ENCODE measurements around the gene CACNA1S.

CACNA1S gene

GRCh38 chr1:201038186-201038876 lies 73.9 kb downstream of the CACNA1S start:
- Mint-ChIP-seq H3K4me1 (ENCODE audit: low read depth) (no peaks in the 10 kb centered on the region), H3K36me3 (ENCODE audit: low read depth) (no peaks in the 10 kb centered on the region), H3K9me3 (no peaks in the 10 kb centered on the region), H3K27ac (no peak overlapping the region), H3K27me3 (no peaks in the 10 kb centered on the region), H3K4me3 (no peak overlapping the region)

GRCh38 chr1:201036188-201036842 lies 75.9 kb downstream of the CACNA1S start:
- Mint-ChIP-seq H3K36me3 (ENCODE audit: low read depth) (no peaks in the 10 kb centered on the region), H3K27me3 (no peaks in the 10 kb centered on the region), H3K4me1 (ENCODE audit: low read depth) (no peaks in the 10 kb centered on the region), H3K4me3 (no peak overlapping the region), H3K9me3 (no peaks in the 10 kb centered on the region), H3K27ac (no peak overlapping the region)

GRCh38 chr1:201034671-201035070 lies 77.6 kb downstream of the CACNA1S start:
- Mint-ChIP-seq H3K36me3 (ENCODE audit: low read depth) (no peaks in the 10 kb centered on the region), H3K9me3 (no peaks in the 10 kb centered on the region), H3K27me3 (no peaks in the 10 kb centered on the region), H3K27ac (no peak overlapping the region), H3K4me1 (ENCODE audit: low read depth) (no peaks in the 10 kb centered on the region), H3K4me3 (no peak overlapping the region)

- no peaks in the 10 kb centered on the region for H3K9me3 Mint-ChIP-seq
- H3K27me3 Mint-ChIP-seq: no peaks in the 10 kb centered on the region
- H3K4me3 Mint-ChIP-seq: no peak overlapping the region
- H3K36me3 Mint-ChIP-seq (ENCODE audit: low read depth): no peaks in the 10 kb centered on the region
- H3K27ac Mint-ChIP-seq: no peak overlapping the region
- peaks cover 4% of the 10 kb centered on the region for H3K4me1 Mint-ChIP-seq (ENCODE audit: low read depth)
Observed at GRCh38 chr1:201032408-201032807, 79.8 kb downstream of the CACNA1S start.

GRCh38 chr1:201028461-201028889 lies 83.8 kb downstream of the CACNA1S start:
- H3K9me3 Mint-ChIP-seq: no peaks in the 10 kb centered on the region
- H3K27me3 Mint-ChIP-seq: no peaks in the 10 kb centered on the region
- no peak overlapping the region for H3K4me3 Mint-ChIP-seq
- H3K36me3 Mint-ChIP-seq (ENCODE audit: low read depth): no peaks in the 10 kb centered on the region
- no peak overlapping the region for H3K27ac Mint-ChIP-seq
- H3K4me1 Mint-ChIP-seq (ENCODE audit: low read depth): peaks cover 39% of the 10 kb centered on the region

GRCh38 chr1:201026836-201027235 lies 85.4 kb downstream of the CACNA1S start:
- Mint-ChIP-seq H3K4me1 (ENCODE audit: low read depth) (peaks cover 49% of the 10 kb centered on the region), H3K27ac (no peak overlapping the region), H3K27me3 (no peaks in the 10 kb centered on the region), H3K36me3 (ENCODE audit: low read depth) (no peaks in the 10 kb centered on the region), H3K9me3 (no peaks in the 10 kb centered on the region), H3K4me3 (no peak overlapping the region)

- Mint-ChIP-seq H3K4me1 (ENCODE audit: low read depth) (peaks cover 56% of the 10 kb centered on the region), H3K27me3 (no peaks in the 10 kb centered on the region), H3K36me3 (ENCODE audit: low read depth) (no peaks in the 10 kb centered on the region), H3K9me3 (no peaks in the 10 kb centered on the region), H3K4me3 (no peak overlapping the region), H3K27ac (peak overlapping the region; percentile 77)
Observed at GRCh38 chr1:201026234-201026633, 86.0 kb downstream of the CACNA1S start.

- H3K27ac Mint-ChIP-seq: peak overlapping the region; percentile 77
- no peak overlapping the region for H3K4me3 Mint-ChIP-seq
- peaks cover 62% of the 10 kb centered on the region for H3K4me1 Mint-ChIP-seq (ENCODE audit: low read depth)
Observed at GRCh38 chr1:201025571-201026002, 86.6 kb downstream of the CACNA1S start.

GRCh38 chr1:201024625-201024998 lies 87.6 kb downstream of the CACNA1S start:
- Mint-ChIP-seq H3K36me3 (ENCODE audit: low read depth) (no peaks in the 10 kb centered on the region), H3K27ac (no peak overlapping the region), H3K9me3 (no peaks in the 10 kb centered on the region), H3K27me3 (no peaks in the 10 kb centered on the region), H3K4me1 (ENCODE audit: low read depth) (peaks cover 72% of the 10 kb centered on the region), H3K4me3 (no peak overlapping the region)

More at GRCh38 chr1:201025571-201026002, 86.6 kb downstream of the CACNA1S start:
- no peaks in the 10 kb centered on the region for H3K27me3 Mint-ChIP-seq
- H3K36me3 Mint-ChIP-seq (ENCODE audit: low read depth): no peaks in the 10 kb centered on the region
- H3K9me3 Mint-ChIP-seq: no peaks in the 10 kb centered on the region

- Mint-ChIP-seq H3K27me3 (no peaks in the 10 kb centered on the region), H3K9me3 (no peaks in the 10 kb centered on the region), H3K4me1 (ENCODE audit: low read depth) (peaks cover 77% of the 10 kb centered on the region), H3K4me3 (no peak overlapping the region), H3K36me3 (ENCODE audit: low read depth) (peaks cover 3% of the 10 kb centered on the region), H3K27ac (no peak overlapping the region)
Observed at GRCh38 chr1:201023920-201024624, 88.2 kb downstream of the CACNA1S start.

- Mint-ChIP-seq H3K27me3 (no peaks in the 10 kb centered on the region), H3K36me3 (ENCODE audit: low read depth) (peaks cover 6% of the 10 kb centered on the region), H3K4me3 (peak within 1 kb of the TSS; percentile 88), H3K4me1 (ENCODE audit: low read depth) (peaks cover 83% of the 10 kb centered on the region), H3K27ac (peak within 1 kb of the TSS; percentile 96), H3K9me3 (no peaks in the 10 kb centered on the region)
Observed at GRCh38 chr1:201023517-201023902, 88.7 kb downstream of the CACNA1S start, which contains the start of gene KIF21B. TSS of gene KIF21B (minus strand) at chr1:201023714. CDS start at chr1:201023383, 331 bp downstream.

GRCh38 chr1:201022820-201023516 lies 89.3 kb downstream of the CACNA1S start:
- Mint-ChIP-seq H3K9me3 (no peaks in the 10 kb centered on the region), H3K4me3 (peak overlapping the region; percentile 88), H3K27ac (peak overlapping the region; percentile 96), H3K36me3 (ENCODE audit: low read depth) (peaks cover 12% of the 10 kb centered on the region), H3K27me3 (no peaks in the 10 kb centered on the region), H3K4me1 (ENCODE audit: low read depth) (peaks cover 87% of the 10 kb centered on the region)

GRCh38 chr1:201022493-201022819 lies 89.8 kb downstream of the CACNA1S start:
- Mint-ChIP-seq H3K4me1 (ENCODE audit: low read depth) (peaks cover 90% of the 10 kb centered on the region), H3K4me3 (peak overlapping the region; percentile 88), H3K36me3 (ENCODE audit: low read depth) (peaks cover 12% of the 10 kb centered on the region), H3K27me3 (no peaks in the 10 kb centered on the region), H3K9me3 (no peaks in the 10 kb centered on the region), H3K27ac (peak overlapping the region; percentile 96)

GRCh38 chr1:201021630-201022492 lies 90.4 kb downstream of the CACNA1S start:
- Mint-ChIP-seq H3K4me1 (ENCODE audit: low read depth) (peaks cover 91% of the 10 kb centered on the region), H3K9me3 (no peaks in the 10 kb centered on the region), H3K27ac (peak overlapping the region; percentile 96), H3K27me3 (no peaks in the 10 kb centered on the region), H3K36me3 (ENCODE audit: low read depth) (peaks cover 12% of the 10 kb centered on the region), H3K4me3 (peak overlapping the region; percentile 88)

Data from stimulated activated naive CD8-positive, alpha-beta T cell treated with anti-CD3 and anti-CD28 coated beads, Interleukin-15, Interleukin-2, amounts not matched to agents 100 ng/mL and 50 ng/mL, for 24 hours (primary cell).